KOPT-K1 (cell line): ENCODE measurements around the gene CFAP251.

ENCODE experiments used
- H3K27ac ChIP-seq: fragments of 200-600 bp; sonication (generic); 2 replicates; pipeline ENCODE4 v1.5.1; 2016; ENCODE audit warnings: antibody characterized with exemption, mild to moderate bottlenecking, low read depth, low read length; ENCODE audit not compliant: poor library complexity, severe bottlenecking
- H3K36me3 ChIP-seq: fragments of 200-600 bp; sonication (generic); 2 replicates; pipeline ENCODE4 v1.5.1; 2017; ENCODE audit warnings: antibody characterized with exemption, mild to moderate bottlenecking, low read length, moderate library complexity; ENCODE audit not compliant: insufficient read depth
- H3K9me3 ChIP-seq: fragments of 200-600 bp; sonication (generic); 2 replicates; pipeline ENCODE4 v1.5.1; 2017; ENCODE audit warnings: antibody characterized with exemption, low read length, mild to moderate bottlenecking; ENCODE audit not compliant: insufficient read depth, poor library complexity, severe bottlenecking

CFAP251 gene

GRCh38 chr12:122013791-122014590, 95.6 kb downstream of the CFAP251 start:
- Histone ChIP-seq H3K27ac (peak overlapping the region; percentile 38), H3K9me3 (peaks cover 4% of the 10 kb centered on the region), H3K36me3 (no peaks in the 10 kb centered on the region)

- H3K27ac ChIP-seq, result peak overlapping the region; percentile 38
- peaks cover 4% of the 10 kb centered on the region for H3K9me3 ChIP-seq
- no peaks in the 10 kb centered on the region for H3K36me3 ChIP-seq
Measured at GRCh38 chr12:122014781-122015180, 96.4 kb downstream of the CFAP251 start.

GRCh38 chr12:122018457-122018856, 100.1 kb downstream of the CFAP251 start:
- H3K27ac ChIP-seq, result no peak overlapping the region

GRCh38 chr12:122018937-122019336, 100.5 kb downstream of the CFAP251 start:
- Histone ChIP-seq H3K27ac (no peak overlapping the region), H3K36me3 (no peaks in the 10 kb centered on the region), H3K9me3 (peaks cover 4% of the 10 kb centered on the region)

More at GRCh38 chr12:122018457-122018856, 100.1 kb downstream of the CFAP251 start:
- H3K9me3 ChIP-seq, result peaks cover 4% of the 10 kb centered on the region
- H3K36me3 ChIP-seq, result no peaks in the 10 kb centered on the region

GRCh38 chr12:122020795-122021192, 102.4 kb downstream of the CFAP251 start:
- Histone ChIP-seq H3K27ac (peak overlapping the region; percentile 79), H3K9me3 (peaks cover 4% of the 10 kb centered on the region), H3K36me3 (no peaks in the 10 kb centered on the region)

GRCh38 chr12:122021193-122021821, 102.9 kb downstream of the CFAP251 start:
- Histone ChIP-seq H3K36me3 (no peaks in the 10 kb centered on the region), H3K27ac (peak overlapping the region; percentile 79), H3K9me3 (peaks cover 4% of the 10 kb centered on the region)

GRCh38 chr12:122021822-122022392, 103.5 kb downstream of the CFAP251 start, which contains the start of gene BCL7A:
Gene BCL7A, plus strand, starts transcription at chr12:122021884. Its CDS starts 208 bp downstream, at chr12:122022092.
- Histone ChIP-seq H3K9me3 (peaks cover 4% of the 10 kb centered on the region), H3K27ac (peak within 1 kb of the TSS; percentile 79), H3K36me3 (no peaks in the 10 kb centered on the region)

- no peaks in the 10 kb centered on the region for H3K36me3 ChIP-seq
- H3K9me3 ChIP-seq, result peaks cover 4% of the 10 kb centered on the region
- peak overlapping the region; percentile 79 for H3K27ac ChIP-seq
Measured at GRCh38 chr12:122022393-122023338, 104.3 kb downstream of the CFAP251 start.

GRCh38 chr12:122023339-122024131, 105.1 kb downstream of the CFAP251 start:
- Histone ChIP-seq H3K36me3 (no peaks in the 10 kb centered on the region), H3K9me3 (no peaks in the 10 kb centered on the region), H3K27ac (peak overlapping the region; percentile 79)

- H3K9me3 ChIP-seq, result no peaks in the 10 kb centered on the region
- H3K27ac ChIP-seq, result peak overlapping the region; percentile 79
- H3K36me3 ChIP-seq, result no peaks in the 10 kb centered on the region
Measured at GRCh38 chr12:122024132-122024785, 105.9 kb downstream of the CFAP251 start.

GRCh38 chr12:122026706-122027333, 108.4 kb downstream of the CFAP251 start:
- H3K27ac ChIP-seq, result no peak overlapping the region
- H3K9me3 ChIP-seq, result no peaks in the 10 kb centered on the region
- H3K36me3 ChIP-seq, result peaks cover 9% of the 10 kb centered on the region

- Histone ChIP-seq H3K27ac (no peak overlapping the region), H3K9me3 (no peaks in the 10 kb centered on the region), H3K36me3 (peaks cover 20% of the 10 kb centered on the region)
Measured at GRCh38 chr12:122028165-122028904, 109.9 kb downstream of the CFAP251 start.
